HG03378 (cell line): Measurements from ENCODE around the gene SUOX.
"Not testable (repeated sequence)": the region's sequence is repeated elsewhere in the genome, so short reads cannot be mapped to it uniquely, and the experiment has no call there.

ENCODE experiments used
- ATAC-seq: cut with Tn5 transposase; IDR thresholded peaks from one replicate; pipeline ENCODE4 v1.9.1; 2021; ENCODE audit warnings: mild to moderate bottlenecking, moderate library complexity; ENCODE audit not compliant: unreplicated experiment

SUOX gene

GRCh38 chr12:55996715-55997534 lies at the start of gene SUOX:
TSS of gene SUOX (plus strand) at chr12:55997276. CDS start at chr12:56002222, 4,946 bp downstream.
- peak; percentile 98 for ATAC-seq

GRCh38 chr12:55955344-55955743 lies 41.7 kb upstream of the SUOX start:
- no peak for ATAC-seq

- no peak for ATAC-seq
Measured at GRCh38 chr12:55955800-55956508, 41.1 kb upstream of the SUOX start.

GRCh38 chr12:55957106-55957859 lies 39.8 kb upstream of the SUOX start:
- no peak for ATAC-seq

- no peak for ATAC-seq
Measured at GRCh38 chr12:55963760-55964159, 33.3 kb upstream of the SUOX start.

- ATAC-seq = no peak
Measured at GRCh38 chr12:55965240-55965639, 31.8 kb upstream of the SUOX start.

GRCh38 chr12:55965941-55966407 lies 31.1 kb upstream of the SUOX start, which contains the start of gene PMEL:
TSS of gene PMEL (minus strand) at chr12:55966042. CDS start at chr12:55966011, 31 bp downstream.
- ATAC-seq = no peak

GRCh38 chr12:55966408-55967281 lies 30.4 kb upstream of the SUOX start, which contains the start of gene CDK2:
TSS of gene CDK2 (plus strand) at chr12:55966830. CDS start at chr12:55967009, 179 bp downstream.
- peak; percentile 75 for ATAC-seq

- no peak for ATAC-seq
Measured at GRCh38 chr12:55969356-55969755, 27.7 kb upstream of the SUOX start.

- no peak for ATAC-seq
Measured at GRCh38 chr12:55970775-55971174, 26.3 kb upstream of the SUOX start.

GRCh38 chr12:55972042-55972441 lies 25.0 kb upstream of the SUOX start:
- no peak for ATAC-seq

- no peak for ATAC-seq
Measured at GRCh38 chr12:55972456-55972855, 24.6 kb upstream of the SUOX start.

GRCh38 chr12:55972911-55973598 lies 24.0 kb upstream of the SUOX start:
- no peak for ATAC-seq

GRCh38 chr12:55973599-55974307 lies 23.3 kb upstream of the SUOX start, which contains the start of gene RAB5B:
TSS of gene RAB5B (plus strand) at chr12:55974078. CDS start at chr12:55986961, 12,883 bp downstream.
- peak; percentile 94 for ATAC-seq

GRCh38 chr12:55974308-55974730 lies 22.8 kb upstream of the SUOX start:
- no peak for ATAC-seq

- ATAC-seq = no peak
Measured at GRCh38 chr12:55978393-55978792, 18.7 kb upstream of the SUOX start.

GRCh38 chr12:55979069-55979468 lies 18.0 kb upstream of the SUOX start:
- ATAC-seq = no peak

GRCh38 chr12:55981882-55982281 lies 15.2 kb upstream of the SUOX start:
- not testable (repeated sequence) for ATAC-seq
